Sigmoid colon (tissue), 4 donors: Measurements from ENCODE around the gene RNU4-1.

Experiments used
- CTCF ChIP-seq, 4 experiments: fragments of 450-650 bp in 3 of 4; fragments of 200-600 bp in 1 of 4; IDR thresholded peaks; one replicate each; pipeline ENCODE4 v1.5.1; 2016 to 2019; ENCODE audit warnings: antibody characterized with exemption in 4 of 4, mild to moderate bottlenecking in 3 of 4, moderate library complexity in 2 of 4
- EP300 ChIP-seq, 4 donors: sonication (generic); formaldehyde crosslinking; IDR thresholded peaks; one replicate each; pipeline ENCODE4 v1.6.1; 2017; ENCODE audit warnings: antibody characterized with exemption in 4 of 4
- POLR2A ChIP-seq, 2 donors: fragments of 450-650 bp; IDR thresholded peaks; one replicate each; pipeline ENCODE4 v1.6.1; 2016; ENCODE audit warnings: antibody characterized with exemption in 2 of 2, mild to moderate bottlenecking in 2 of 2, moderate library complexity in 2 of 2
- POLR2AphosphoS5 ChIP-seq, 4 donors: sonication (generic); formaldehyde crosslinking; IDR thresholded peaks; one replicate each; pipeline ENCODE4 v1.6.1; 2017; ENCODE audit warnings: antibody characterized with exemption in 4 of 4

- no peak for TF ChIP-seq CTCF (IDR thresholded peaks at IDR 0.05)
- TF ChIP-seq EP300 (IDR thresholded peaks at IDR 0.05): no peak
- TF ChIP-seq POLR2AphosphoS5 (IDR thresholded peaks at IDR 0.05): no peak
- TF ChIP-seq POLR2A (IDR thresholded peaks at IDR 0.05): no peak
Measured at GRCh38 chr12:120292411-120292660, 701 bp downstream of the RNU4-1 start.
